ENCODE measurements around the gene KCNQ1.

KCNQ1 gene

DNA sequence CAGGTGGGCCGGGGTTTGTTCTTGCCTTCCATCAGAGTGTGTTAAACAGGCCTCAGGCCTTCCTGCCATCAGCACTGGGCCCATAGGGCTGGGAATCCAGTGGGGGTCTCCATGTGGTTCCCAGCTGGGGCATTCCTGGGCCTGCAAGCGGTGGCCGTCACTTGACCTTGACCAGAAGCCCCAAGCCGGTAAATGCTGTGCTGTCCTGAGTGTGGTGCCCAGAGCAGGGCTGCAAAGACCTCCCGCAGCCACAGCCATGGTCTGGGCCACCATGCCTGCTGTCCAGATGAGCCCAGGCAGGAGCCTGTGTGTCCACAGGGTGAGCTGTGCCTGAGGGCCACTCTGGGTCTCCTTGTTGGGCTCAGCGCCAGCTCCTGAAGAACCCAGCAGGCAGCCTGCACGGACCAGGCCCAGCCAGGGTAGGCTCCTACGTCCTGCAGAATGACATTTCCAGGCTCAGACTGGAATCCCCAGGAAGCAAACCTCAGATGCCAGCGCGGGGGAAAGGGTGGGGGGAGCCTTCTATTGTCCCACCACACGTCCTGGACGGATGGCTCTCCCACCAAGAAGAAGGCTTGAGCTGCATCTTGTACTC, 137.6 kb downstream of the KCNQ1 start:
- no peak for DNase-seq

DNA sequence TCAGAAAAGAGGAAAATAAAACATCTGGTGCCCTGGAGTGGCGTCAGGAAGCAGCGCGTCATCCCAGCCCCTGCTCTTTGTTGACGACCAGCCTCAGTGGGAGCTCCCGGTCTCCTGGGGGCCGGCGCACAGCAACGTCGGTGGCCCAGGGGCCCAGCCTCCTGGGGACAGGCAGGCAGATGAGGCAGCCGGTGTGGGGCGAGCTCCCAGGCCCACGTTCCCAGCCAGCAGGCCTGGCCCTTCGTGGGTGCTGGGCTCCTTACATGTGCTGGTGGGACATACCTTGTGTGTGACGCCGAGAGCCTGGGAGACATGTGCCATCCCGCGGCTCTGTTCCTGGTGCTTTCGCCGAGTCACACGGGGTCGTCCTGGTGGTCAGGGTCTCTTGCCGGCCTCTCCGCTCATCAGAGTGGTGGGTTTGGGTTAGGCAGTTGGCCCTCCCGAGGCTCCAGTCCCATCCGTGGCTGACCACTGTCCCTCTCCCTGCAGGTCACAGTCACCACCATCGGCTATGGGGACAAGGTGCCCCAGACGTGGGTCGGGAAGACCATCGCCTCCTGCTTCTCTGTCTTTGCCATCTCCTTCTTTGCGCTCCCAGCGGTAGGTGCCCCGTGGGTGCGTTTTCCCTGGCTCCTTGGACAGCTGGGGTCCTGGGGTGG, 138.3 kb downstream of the KCNQ1 start:
- DNase-seq = peak in 1 of 2 donors; percentile 11

DNA sequence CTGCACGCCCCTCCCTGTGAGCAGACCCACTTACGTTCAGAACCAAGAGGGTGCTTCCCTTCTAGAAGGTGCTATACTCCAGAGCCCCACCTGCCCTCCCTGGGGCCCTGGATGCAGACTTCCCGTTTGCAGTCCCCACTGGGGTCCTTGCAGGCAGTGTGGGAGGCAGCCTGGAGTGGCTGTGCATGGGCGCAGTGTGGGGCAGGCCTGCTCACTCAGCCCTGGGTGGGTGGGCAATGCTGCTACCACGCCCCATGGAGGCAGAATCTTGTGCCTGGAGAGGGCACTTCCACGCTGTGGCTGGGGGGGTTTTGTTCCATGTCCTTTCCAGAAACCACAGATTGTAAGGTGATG, 138.8 kb downstream of the KCNQ1 start:
- no peak for DNase-seq

DNA sequence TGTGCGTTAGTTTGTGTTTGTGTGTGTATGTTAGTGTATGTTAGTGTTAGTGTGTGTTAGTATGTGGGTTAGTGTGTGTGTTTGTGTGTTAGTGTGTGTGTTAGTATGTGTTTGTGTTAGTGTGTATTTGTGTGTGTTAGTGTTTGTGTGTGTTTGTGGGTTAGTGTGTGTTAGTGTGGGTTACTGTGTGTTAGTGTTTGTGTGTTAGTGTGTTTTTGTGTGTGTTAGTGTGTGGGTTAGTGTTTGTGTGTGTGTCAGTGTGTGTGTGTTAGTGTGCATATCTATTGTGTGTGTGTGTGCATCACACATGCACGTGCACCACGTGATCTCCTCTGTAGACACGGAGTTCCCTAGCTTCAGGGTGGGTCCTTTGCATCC, 139.6 kb downstream of the KCNQ1 start:
- no peak for DNase-seq

DNA sequence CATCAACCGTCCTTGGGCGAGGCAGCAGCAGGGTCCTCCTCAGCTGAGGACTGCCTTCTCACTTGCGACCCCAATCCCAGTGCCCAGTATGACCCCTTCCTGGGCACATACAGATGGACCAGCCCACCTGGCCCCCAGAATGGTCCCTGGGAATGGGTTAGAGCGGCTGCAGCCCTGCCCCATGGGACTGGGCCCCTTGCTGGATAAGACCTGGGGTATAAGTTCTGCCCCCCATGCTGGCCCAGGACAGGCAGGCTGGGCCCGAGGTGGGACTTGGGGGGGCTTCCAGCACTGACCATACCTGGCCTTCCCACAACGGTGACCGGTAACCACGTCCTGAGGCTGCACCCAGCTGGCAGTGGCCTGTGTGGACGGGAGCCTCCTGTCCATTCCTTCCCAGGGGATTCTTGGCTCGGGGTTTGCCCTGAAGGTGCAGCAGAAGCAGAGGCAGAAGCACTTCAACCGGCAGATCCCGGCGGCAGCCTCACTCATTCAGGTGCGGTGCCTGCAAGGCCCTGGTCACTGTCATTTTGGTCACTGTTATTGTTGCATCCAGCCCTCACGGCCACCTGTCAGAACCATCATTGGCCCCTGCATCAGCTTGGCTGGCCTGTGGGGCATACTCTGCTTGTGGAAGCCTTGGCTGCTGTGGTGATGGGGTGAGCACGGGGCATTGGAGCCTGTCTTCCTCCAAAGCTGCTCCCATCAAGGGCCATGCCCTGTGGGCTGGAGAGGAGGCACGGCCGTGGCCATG, 140.2 kb downstream of the KCNQ1 start:
- no peak for DNase-seq

DNA sequence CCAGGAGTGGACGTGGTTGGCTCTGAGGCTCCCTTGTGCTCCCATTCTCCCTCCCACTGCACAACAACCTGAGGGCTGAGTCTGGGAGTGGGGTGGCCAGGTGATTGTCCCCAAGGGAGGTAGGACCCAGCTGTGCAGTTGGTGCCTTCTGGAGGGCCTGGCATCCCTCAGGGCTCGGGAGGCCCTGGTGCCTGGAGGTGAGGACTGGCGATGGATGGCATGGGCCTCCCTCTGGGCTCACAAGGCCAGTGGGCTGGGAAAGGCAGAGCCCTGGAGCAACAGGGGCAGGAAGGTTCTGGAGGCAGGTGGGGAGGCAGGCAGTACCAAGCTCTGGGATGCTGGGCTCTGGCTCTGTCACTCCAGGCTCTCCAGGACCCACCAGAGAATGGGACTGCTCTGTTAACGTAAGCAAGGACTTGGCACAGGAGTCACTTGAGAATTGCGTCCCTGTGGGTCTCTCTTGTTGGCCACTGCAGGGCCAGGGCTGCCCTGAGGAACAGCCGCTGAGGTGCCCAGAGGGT, 140.8 kb downstream of the KCNQ1 start:
- DNase-seq = peak in 1 of 2 donors; percentile 11

DNA sequence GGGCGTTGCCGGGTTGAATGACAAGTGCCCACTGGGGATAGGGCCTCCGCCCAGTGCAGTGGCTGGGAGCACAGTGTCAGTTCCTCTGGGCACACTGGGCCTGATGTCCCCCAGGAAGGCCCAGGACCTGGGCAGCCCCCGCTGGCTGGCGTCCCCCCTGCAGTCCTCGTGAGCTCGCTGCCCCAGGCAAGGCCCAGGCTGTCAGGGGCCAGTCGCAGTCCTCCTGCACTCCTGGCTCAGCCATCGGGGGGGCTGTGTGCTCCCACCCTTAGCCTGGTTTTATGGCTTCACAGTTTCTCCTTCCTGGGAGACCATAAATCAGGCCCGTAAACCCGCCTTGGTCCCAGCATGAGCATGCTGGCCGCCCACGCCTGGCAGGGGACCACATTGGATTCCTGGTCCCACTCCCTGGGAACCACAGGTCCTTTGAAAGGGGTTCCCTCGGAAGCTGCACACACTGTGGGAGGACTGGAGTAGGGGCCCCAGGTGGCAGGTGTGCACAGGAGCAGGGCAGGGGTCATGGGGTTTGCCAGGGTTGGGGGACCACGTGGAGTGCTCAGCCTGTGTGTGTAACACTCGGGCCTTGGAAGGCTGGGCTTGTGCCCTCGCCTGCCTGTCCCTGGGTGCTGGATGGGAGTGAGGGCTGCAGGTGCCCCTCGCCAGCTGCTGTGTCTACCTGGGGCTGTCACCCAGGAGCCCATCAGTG, 141.4 kb downstream of the KCNQ1 start:
- DNase-seq = peak in 1 of 2 donors; percentile 14

DNA sequence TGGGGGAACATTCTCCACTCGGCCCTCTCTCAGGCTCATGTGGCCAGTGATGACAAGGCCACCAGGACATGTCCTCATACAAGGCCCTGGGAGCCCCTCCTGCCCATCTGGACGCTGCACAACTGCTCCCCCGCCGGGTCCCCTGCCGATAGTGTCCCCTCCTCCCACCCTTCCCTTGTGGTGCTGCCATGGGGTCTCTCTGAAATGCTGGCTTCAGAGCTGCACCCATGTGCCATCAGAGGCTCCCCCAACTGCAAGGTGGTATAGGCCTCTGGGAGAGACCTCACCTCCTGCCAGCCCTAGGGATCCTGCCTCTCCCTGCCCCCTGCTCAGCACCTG, 142.0 kb downstream of the KCNQ1 start:
- DNase-seq = peak in 1 of 2 donors; percentile 11

DNA sequence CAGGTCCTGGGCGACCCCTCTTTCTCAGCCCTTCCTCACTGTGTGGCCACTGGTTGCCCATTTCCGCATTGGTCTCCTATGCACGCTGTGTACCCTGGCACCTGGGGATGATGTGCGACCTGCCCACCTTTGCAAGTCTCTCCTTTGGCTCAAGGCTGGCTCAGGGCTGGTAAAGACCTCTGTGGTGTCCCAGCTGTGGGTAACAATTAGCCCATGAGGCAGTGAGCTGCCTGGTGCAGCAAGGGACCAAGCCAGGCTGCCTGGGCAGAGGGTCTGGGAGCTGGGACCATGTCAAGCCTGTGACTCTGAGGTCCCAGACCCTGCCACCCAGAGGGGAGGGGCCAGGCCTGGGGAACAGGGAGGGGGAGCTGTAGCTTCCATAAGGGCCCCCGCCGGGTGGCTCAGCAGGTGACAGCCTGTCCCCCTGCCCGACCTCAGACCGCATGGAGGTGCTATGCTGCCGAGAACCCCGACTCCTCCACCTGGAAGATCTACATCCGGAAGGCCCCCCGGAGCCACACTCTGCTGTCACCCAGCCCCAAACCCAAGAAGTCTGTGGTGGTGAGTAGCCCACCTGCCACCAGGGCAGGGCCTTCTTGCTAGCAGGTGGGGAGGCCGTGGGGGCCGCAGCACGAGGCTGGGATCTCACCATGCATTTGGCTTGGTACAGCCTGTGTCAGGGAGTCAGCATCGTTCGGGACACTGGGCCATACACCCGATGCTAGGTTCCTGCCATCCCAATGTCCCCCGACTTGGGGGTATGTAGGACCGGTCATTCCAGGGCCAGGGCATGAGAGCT, 142.5 kb downstream of the KCNQ1 start:
- DNase-seq = no peak

DNA sequence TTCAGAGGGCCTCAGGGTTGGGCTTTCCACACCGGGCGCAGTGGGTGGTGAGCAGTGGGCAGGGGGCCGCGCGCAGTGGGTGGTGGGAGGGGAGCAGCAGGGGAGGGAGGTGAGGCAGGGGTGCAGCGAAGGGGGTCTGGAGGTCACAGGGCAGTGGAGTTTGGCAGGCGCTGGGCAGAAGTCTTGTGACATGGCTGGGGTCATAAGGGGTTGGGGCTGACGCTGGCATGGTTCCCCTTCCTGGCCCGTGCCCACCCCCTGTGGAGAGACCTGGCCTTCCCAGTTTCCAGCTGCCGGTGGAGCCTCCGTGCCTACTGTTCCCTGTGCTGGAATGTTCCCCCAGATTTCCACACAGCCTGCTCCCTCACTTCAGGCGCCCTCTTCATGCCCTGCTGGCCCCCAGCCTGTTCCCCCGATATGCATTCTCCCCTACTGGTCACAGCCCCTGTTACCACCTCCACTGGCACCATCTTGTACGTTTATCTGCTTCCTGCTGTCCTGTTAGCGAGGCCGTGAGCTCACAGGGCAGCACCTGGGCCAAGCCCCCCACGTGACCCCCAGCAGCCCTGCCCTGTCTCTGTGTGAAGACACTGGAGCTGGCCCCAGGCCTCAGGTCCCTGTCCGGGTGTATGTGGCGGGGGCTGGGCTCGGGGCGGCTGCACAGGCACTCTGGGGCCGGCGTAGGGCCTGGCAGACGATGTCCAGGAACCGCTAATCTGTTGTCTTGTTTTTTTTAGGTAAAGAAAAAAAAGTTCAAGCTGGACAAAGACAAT, 143.4 kb downstream of the KCNQ1 start:
- DNase-seq = no peak

DNA sequence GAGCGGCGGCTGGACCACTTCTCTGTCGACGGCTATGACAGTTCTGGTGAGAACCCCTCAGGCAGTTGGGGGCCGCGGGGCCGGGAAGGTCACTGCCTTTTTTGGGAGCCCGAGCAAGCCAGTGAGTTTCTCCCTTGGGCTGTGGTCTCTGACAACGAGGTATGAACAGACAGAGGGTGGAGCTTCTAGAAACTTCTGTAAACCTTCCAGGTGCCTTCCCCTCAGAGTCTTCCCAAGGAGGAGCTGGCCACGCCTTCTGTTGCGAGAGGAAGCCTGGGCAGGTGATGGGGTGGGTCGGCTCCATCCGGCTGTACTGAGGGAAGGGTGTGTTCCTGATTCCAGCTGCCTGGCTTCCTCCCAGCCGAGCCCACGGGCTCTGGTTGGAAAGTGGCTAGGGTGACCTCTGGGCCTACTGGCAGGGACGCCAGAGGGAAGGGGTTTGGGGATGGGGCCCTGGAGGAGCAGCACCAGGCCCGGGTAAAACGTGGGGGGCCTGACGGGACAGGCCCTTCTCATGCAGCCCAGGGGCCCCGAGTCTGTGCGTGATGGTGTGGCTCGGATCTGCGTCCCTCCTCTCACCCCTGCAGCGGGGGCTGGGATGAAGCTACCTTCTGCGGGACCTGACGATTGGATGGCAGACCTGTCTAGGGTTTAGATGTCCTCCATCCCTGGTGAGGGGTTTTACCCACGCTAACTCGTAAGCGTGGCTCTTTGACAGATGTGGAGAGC, 144.2 kb downstream of the KCNQ1 start:
- DNase-seq = peak in 1 of 2 donors; percentile 12

DNA sequence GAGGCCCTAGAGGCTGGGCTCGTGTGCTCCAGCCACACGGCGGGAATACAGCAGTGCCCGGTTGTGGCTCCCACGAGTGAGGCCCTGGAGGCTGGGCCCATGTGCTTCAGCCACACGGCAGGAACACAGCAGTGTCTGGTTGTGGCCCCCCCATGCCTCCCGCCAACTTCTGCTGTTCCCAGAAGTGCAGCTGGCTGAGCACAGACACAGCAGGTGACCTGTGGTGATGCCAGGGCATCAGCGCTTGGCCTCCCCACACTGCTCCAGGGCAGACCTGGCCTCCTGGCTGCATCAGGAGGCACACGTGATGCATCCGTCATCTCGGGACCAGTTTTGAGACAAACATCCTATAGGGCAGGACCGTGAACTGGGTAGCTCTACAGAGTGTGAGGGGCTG, 144.7 kb downstream of the KCNQ1 start:
- DNase-seq = no peak

DNA sequence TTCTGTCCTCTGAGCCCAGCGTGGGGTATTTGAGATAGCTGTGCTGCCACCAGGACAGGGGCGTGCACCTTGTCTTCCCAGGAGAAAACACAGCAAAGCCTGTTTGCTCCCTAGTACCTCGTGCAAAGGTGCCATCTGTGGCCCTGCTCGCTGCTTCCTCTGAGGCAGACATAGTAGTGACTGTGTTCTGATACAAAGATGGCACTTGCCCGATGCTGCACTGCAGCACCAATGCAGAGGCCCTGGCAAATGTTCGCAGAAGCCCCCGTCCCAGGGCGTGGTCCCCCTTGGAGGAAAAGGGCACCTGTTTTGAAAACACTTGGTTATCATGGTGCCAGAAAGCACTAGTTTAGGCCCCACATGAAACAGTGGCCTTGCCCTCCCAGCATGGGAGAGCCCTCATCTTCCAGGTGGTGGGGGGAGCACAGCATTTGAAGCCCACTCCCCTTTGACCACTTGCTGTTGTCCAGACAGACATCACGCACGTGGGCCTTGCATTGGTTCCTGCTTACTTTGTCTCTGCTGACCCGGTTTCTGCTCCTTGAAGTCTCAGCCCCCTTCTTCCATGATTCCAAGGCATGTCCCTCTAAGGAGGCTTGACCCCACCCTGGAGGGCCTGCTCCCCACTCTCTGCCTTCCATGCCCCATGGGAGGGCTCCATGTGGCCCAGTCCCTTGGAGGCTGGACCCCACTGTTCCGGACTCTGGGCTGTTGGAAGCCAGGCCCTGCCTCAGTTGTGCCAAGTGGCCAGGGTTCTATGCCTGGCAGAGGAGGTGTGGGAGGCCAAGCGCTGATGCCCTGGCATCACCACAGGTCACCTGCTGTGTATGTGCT, 145.5 kb downstream of the KCNQ1 start:
- peak in 1 of 2 donors; percentile 14 for DNase-seq

DNA sequence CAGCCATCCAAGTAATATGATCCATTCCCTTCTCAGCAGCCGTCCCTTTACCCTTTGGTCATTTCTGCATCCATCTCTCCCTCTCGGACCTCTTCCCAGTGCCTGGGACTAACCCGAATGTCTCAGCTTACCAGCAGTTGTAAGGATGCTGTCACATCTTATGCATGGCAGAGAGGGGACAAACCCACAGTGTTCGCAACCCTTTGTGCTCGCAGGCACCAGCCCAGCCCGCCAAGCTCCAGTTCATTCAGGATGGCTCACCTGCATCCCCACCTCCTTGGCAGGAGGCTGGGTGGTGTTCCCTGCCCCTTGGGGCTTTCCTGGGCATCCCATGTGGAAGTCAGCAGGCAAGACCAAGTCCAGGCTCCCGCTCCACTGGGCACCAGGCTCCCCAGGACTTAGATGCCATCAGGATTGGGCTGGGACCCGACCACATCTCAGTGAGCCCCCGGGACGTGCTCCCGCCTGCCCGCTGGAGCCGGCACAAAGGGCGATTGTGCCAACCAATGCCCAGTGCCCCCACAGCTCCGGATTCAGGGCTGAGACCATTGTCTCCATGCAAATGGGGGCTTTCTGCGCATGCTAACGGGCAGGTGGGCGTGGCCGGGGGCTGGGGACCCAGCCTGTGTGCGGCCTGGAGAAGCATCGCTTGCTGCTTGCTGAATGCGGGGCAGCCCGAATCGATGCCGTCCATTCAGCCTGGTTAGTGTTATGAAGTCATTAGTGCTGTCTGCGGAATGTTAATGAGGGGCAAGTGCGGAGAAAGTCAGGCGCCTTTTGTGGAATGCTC, 146.4 kb downstream of the KCNQ1 start:
- DNase-seq = no peak

DNA sequence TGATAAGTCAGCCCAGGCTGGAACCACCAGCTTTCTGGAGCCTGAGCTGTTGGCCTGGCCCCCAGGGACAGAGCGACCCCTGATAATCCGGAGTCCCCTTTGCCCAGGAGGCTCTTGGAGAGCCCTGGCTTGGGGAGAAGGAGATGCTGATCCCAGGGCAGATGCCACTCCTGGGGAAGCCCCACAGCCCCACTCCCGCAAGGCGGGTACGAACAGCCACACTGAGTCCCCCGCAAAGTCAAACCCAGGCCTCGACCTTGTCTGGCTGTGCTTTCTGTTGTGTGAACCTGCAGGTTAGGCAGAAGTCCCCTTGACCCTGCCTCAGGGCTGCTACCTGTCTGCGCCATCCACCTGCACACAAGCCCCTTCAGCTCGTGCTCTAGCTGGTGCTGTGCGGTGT, 147.0 kb downstream of the KCNQ1 start:
- no peak for DNase-seq

DNA sequence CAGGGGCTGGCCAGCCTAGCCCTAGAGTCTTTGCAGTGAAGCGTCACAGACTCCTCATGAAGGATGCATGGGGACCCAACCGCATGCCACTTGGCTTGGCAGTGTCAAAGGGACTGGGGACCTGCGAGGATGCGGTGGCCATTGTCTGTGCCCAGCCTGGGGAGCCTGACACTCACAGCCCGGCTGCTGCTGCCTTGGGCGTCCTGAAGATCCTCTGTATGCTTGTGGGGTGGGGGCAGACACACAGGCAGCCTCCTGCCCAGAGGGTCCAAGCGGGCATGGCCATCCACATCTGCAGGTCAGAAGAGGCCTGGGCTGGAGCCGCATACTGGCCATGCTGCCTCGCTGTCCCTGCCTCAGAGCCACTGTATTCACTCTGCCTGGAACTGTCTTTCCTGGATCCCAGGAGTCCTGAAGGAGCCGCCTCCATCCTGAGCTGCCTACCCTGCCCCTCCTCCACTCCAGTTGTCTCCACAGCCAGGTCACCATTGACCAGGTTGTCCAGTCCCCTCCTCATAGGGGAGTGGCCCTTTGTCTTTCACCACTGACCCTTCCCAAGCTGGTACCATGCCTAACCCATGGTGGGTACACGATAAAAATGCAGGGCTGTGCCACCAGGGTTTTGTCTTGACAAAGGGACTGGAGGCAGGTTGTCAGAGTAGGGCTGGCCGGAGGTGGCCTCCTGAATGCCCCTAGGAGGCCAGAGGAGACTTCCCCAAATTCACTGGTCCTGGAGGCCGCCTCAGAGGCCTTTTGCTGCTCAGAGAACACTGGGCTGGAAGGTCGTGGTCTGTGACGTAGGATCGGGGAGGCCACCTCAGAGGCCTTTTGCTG, 148.0 kb downstream of the KCNQ1 start:
- DNase-seq = peak in 1 of 2 donors; percentile 11

DNA sequence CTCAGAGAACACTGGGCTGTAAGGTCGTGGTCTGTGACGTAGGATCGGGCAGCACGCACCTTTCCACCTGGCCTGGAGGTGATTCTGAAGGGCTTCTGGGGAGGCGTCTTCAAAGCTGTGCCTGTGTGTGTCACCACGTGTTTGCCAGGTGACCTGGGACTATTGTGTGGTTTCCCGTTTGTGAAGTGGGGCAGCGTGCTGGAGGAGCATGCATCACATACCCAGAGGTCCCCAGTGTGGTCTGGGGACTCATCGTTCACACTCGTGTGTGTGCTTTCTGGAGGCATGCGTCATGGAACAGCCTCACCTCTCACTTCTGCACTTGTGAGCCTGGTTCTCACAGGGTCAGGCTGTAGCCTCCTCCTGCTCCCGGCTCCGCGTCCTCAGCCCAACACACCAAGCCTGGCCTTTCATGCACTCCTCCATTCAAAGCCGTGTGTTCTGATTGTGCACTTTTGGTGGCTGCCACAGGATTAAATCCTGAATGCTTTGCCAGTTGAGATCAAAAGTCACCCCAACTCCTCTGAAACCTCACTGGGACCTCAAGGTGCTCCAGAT, 148.7 kb downstream of the KCNQ1 start:
- no peak for DNase-seq

DNA sequence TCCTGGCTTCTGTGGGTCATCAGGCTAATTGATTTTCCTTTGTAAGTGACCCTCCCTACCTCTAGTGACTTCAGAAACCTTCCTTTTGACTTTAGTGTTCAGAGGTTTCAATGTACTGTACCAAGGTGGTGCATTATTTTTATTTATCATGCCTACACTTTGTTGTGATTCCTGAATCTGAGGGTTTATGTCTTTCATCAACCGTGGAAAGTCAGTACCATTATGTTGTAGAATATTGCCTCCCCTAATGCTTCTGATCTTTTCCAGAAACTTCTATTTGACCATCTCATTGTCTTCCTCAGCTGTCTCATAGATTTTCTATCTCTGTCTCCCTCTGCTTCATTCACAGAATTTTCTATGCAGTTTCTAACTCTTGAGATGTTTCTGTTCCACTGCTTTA, 149.5 kb downstream of the KCNQ1 start:
- DNase-seq = no peak
